Mucosa of descending colon (tissue), 3 donors: ENCODE measurements around the gene HEMGN. TPM values are rescaled to one million over a fixed set of nuclear protein-coding genes. Genes with fewer than 3 reads are reported as not detected.
A peak's percentile ranks its signal among the peaks of the same experiment; 100 is the strongest.

Experiments
- ATAC-seq: fragments of 200-7000 bp; cut with Tn5 transposase; one replicate; pipeline ENCODE4 v1.9.1; 2020; ENCODE audit warnings: mild to moderate bottlenecking, moderate library complexity
- DNase-seq, 3 donors: peaks; one replicate each; pipeline ENCODE4 v3.0.0-alpha.2; 2020
- H3K36me3 ChIP-seq: fragments of 200-600 bp; one replicate; pipeline ENCODE4 v1.8.0; 2021; ENCODE audit warnings: low read depth, mild to moderate bottlenecking
- H3K4me1 ChIP-seq: fragments of 200-600 bp; one replicate; pipeline ENCODE4 v1.8.0; 2021; ENCODE audit warnings: low read depth, mild to moderate bottlenecking
- H3K4me3 ChIP-seq: fragments of 200-600 bp; one replicate; pipeline ENCODE4 v1.8.0; 2021; ENCODE audit warnings: mild to moderate bottlenecking
- H3K9me3 ChIP-seq: fragments of 200-600 bp; one replicate; pipeline ENCODE4 v1.8.0; 2021; ENCODE audit warnings: mild to moderate bottlenecking
- intact Hi-C, 2 donors: fragments of 100-400 bp; cut with DNase I in 1 of 2; cut with micrococcal nuclease in 1 of 2; formaldehyde crosslinking; loops; one replicate each; pipeline versions ENCODE4 v1.11.0 to v1.11.1; 2022; cut with DNase I, micrococcal nuclease
- total RNA-seq, 3 donors: library from RNA; stranded (reverse); fragmentation: NEBNext Ultra II Directional in 2 of 3; extraction: Animal tissue kit (Norgen Biotek cat#: 25700) in 2 of 3; gene quantifications; one replicate each; pipeline versions ENCODE4 v1.2.1 to v1.2.4, GENCODE V29; 2021 to 2023
- TF ChIP-seq, protein P1 (sequence below): fragments of 200-600 bp; IDR thresholded peaks from one replicate; pipeline ENCODE4 v1.8.0; 2022; ENCODE audit warnings: antibody characterized with exemption, mild to moderate bottlenecking
- donor health status: DM: no; HTN: no; CAD: no; lungs with moderate emphysema.
- donor health status: DM: no; HTN: no; CAD: no.
- donor health status: DM: no; HTN: yes; CAD: no.

The HEMGN gene
- total RNA-seq, 3 donors from 2014 or later, result not detected

DNA sequence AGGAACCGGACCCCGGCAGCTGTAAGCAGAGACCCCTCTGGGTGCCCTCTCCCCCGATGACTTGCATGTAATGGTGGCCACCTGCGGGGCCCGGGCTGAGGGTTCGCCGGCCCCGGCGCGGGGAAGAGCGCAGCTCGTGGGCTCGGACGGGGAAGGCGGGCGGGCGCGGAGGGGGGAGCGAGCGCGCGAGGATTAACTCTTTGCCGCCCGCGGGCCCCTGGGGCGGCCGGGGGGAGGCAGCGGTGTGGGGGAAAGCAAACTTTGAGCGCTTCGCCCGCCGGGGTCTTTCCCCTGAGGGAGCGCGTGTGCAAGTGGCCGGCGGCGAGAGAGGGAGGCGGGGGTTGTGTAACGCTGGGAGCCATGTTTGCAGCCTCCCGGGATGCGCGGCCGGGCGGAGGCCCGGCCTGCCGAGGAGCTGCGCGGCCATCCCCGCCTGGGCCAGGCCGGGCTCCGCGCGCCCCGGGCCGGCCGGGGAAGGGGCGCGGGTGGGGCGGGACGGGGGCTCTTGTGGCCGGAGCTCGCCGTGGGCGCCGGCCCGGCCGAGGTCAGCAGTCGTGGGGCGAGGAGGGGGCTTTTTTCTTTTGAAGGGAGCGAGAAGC is 45.7 kb upstream of the HEMGN start:
- Histone ChIP-seq H3K9me3 (no peaks in the 10 kb centered on the region), H3K4me1 (peaks cover 31% of the 10 kb centered on the region), H3K4me3 (peak overlapping the region; percentile 91), H3K36me3 (no peaks in the 10 kb centered on the region)
- ATAC-seq, result peak; percentile 54
- TF ChIP-seq, protein P1, sequence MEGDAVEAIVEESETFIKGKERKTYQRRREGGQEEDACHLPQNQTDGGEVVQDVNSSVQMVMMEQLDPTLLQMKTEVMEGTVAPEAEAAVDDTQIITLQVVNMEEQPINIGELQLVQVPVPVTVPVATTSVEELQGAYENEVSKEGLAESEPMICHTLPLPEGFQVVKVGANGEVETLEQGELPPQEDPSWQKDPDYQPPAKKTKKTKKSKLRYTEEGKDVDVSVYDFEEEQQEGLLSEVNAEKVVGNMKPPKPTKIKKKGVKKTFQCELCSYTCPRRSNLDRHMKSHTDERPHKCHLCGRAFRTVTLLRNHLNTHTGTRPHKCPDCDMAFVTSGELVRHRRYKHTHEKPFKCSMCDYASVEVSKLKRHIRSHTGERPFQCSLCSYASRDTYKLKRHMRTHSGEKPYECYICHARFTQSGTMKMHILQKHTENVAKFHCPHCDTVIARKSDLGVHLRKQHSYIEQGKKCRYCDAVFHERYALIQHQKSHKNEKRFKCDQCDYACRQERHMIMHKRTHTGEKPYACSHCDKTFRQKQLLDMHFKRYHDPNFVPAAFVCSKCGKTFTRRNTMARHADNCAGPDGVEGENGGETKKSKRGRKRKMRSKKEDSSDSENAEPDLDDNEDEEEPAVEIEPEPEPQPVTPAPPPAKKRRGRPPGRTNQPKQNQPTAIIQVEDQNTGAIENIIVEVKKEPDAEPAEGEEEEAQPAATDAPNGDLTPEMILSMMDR, result no peak
- peak in 2 of 3 donors; percentile 67 to 77 for DNase-seq
- intact Hi-C loops, result no loop called here

DNA sequence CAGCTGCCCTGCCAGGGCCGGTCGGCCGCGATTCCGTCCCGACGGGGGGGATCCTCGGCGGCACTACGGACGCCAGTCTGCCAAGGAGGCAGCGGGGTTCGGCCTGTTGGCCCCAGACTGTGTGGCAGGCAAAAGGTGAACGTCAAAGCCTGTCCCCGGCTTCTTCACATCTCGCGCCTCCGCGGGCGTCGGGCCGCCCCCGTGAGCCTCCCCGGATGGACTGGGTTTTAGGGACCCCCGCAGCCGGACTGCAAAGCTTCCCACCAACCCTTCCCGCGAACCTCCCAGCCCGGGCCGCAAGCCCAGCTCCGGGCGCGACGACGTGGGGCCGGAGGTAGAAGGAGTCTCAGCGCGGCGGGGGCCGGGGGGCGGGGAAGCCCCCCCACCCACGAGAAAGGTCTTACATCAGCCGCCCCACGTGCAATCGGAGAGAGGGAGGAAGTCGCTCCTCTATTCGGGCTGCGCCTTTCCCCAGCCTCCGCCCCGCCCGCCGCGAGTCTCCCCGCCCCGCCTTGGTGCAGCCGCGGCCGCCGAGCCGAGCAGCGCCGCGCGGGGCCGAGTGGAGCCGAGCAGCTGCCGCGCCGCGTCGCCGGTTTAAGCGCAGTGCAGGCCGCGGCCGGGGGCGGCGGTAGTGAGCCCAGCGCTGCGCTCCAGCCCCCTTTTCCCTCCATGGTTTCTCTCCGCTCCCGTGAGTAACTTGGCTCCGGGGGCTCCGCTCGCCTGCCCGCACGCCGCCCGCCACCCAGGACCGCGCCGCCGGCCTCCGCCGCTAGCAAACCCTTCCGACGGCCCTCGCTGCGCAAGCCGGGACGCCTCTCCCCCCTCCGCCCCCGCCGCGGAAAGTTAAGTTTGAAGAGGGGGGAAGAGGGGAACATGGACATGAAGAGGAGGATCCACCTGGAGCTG is 45.0 kb upstream of the HEMGN start, which contains the start of gene ANP32B:
ANP32B (plus strand) TSS at position 659 of the 906 bp plus-strand sequence; CDS start at position 874, 215 bp downstream.
- no peaks in the 10 kb centered on the region for H3K9me3 ChIP-seq
- H3K36me3 ChIP-seq, result no peaks in the 10 kb centered on the region
- H3K4me3 ChIP-seq, result peak within 1 kb of the TSS; percentile 91
- peaks cover 27% of the 10 kb centered on the region for H3K4me1 ChIP-seq
- DNase-seq (peak; percentile 91 to 96 (median 95)), ATAC-seq (peak; percentile 90)
- intact Hi-C loops, result no loop called here
- TF ChIP-seq, protein P1, result peak; percentile 100

- intact Hi-C loops, result no loop called here
- Histone ChIP-seq H3K9me3 (no peaks in the 10 kb centered on the region), H3K4me3 (peak overlapping the region; percentile 91), H3K4me1 (peaks cover 22% of the 10 kb centered on the region), H3K36me3 (no peaks in the 10 kb centered on the region)
- ATAC-seq (no peak), DNase-seq (peak in 1 of 3 donors; percentile 19)
- TF ChIP-seq, protein P1, result no peak
Observed at GRCh38 chr9:97981846-97982682, 44.1 kb upstream of the HEMGN start.

DNA sequence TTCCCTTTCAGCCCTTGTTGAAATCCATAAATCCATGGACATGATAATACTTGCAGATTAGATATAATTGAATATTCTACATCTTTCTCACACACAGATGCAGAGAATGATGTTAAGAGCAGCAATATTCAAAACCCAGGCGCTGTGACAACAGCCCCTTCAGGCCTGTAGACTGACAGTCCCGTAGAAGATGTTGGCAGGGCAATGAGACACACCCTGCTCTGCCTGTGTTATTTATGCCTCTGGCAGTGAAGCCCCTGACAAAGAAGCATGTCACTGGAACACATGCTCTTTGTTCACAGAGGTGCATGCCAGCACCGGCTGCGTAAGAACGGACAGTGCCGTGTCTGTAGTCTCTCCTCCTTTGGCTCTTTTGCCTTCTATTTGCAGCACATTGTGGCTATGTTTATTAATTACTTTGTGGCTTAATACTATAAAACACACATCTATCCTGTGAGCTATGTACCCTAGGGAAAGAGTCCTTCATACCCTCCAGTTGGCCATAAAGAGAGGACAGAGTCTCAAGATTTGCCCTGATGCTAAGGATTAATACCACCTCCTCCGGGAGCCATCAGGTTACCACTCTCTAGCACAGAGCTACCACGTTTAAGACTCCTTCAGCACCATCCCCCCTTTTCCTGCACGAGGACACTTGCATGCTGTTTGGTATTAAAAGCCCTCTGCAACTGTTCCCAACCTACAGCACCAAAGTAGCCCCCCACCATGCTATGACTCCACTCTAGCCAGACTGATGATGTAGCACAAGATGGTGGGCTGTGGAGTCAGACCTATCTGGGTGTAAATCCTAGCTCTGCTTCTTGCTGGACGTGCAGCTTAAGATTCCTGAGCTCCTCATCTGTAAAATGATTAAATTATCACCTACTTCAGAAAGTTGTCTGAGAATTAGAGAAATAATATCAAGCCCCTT is 43.2 kb upstream of the HEMGN start:
- intact Hi-C loops, result no loop called here
- Histone ChIP-seq H3K4me1 (peaks cover 13% of the 10 kb centered on the region), H3K4me3 (no peak overlapping the region), H3K36me3 (no peaks in the 10 kb centered on the region), H3K9me3 (no peaks in the 10 kb centered on the region)
- TF ChIP-seq, protein P1, result no peak
- ATAC-seq (no peak), DNase-seq (peak in 2 of 3 donors; percentile 32 to 35)
